ENCODE measurements around the gene ERC1. TPM values are rescaled to one million over a fixed set of nuclear protein-coding genes. Genes with fewer than 3 reads are reported as not detected.

ERC1 gene
- total RNA-seq, 1 donor from 2014 or later: 82.2 TPM

DNA sequence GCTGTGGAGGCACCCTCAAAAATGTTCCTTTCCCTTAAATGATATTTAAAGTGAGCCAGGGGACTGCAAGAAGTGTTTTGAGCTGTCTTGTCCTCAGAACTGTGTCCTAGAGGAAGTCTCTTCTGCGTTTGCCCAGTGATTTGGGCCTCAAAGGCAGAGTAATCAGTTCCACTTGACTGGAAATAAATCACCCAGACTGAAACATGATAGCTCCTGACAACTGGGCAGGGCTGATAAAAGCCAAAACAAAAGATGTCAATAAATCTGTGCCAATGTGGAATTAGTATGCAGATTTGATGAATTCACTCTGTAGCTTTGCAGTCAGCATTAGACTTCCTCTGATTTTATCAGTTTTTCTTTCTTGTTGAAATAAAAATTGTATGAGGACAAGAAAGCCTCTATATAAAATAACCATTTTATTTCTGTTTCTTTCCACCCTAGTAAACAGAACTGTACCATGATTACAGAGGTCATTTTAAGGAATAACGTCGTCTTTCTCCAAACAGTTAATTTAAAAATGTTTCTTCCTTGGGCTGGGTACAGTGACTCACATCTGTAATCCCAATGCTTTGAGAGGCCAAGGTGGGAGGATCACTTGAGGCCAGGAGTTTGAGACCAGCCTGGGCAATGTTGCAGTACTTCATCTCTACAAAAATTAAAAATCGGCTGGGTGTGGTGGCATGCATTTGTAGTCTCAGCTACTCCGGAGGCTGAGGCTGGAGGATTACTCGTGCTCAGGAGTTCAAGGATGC is 180.8 kb downstream of the ERC1 start:
- peak overlapping the region; percentile 22 for H3K27ac Mint-ChIP-seq (ENCODE audit: unreplicated experiment)
- DNase-seq: no peak
- TF ChIP-seq, protein P1, sequence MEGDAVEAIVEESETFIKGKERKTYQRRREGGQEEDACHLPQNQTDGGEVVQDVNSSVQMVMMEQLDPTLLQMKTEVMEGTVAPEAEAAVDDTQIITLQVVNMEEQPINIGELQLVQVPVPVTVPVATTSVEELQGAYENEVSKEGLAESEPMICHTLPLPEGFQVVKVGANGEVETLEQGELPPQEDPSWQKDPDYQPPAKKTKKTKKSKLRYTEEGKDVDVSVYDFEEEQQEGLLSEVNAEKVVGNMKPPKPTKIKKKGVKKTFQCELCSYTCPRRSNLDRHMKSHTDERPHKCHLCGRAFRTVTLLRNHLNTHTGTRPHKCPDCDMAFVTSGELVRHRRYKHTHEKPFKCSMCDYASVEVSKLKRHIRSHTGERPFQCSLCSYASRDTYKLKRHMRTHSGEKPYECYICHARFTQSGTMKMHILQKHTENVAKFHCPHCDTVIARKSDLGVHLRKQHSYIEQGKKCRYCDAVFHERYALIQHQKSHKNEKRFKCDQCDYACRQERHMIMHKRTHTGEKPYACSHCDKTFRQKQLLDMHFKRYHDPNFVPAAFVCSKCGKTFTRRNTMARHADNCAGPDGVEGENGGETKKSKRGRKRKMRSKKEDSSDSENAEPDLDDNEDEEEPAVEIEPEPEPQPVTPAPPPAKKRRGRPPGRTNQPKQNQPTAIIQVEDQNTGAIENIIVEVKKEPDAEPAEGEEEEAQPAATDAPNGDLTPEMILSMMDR (IDR thresholded peaks at IDR 0.05; ENCODE audit: partially characterized antibody, unreplicated experiment): no peak

DNA sequence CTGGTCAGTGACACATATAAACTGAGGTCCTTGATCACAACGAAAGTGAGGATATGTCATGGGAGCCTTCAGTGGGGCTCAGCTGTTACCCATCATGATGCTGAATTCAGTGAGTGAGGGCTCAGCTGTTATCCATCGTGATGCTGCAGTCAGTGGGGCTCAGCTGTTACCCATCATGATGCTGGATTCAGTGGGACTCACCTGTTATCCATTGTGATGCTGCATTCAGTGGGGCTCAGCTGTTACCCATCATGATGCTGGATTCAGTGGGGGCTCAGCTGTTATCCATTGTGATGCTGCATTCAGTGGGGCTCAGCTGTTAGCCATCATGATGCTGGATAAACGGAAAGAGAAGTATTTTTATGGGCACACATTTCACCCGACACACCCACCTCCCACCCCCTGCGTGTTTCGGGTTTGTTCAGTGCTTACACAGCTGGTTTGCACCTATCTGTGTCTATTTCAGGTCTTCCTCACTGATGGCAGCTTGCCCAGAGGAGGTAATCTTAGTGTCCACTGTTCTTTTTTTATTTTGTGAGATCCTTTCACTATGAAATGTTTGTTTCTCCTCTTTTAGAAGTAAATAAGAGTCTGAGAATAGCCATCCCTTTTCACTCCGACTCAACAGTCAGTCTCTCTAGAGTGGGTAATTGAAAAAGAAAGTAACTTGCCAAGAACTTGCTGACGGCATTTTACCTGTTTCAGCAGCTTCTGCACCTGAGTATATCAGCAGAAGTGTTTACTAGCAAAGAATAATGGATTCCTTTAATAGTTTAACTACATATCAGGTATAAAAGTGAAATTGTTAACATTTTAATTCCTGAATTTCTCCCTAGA is 183.0 kb downstream of the ERC1 start:
- peak; percentile 25 for DNase-seq
- H3K9me3 Mint-ChIP-seq (ENCODE audit: unreplicated experiment): peaks cover 4% of the 10 kb centered on the region
- H3K36me3 Mint-ChIP-seq (ENCODE audit: unreplicated experiment): peaks cover 5% of the 10 kb centered on the region
- peaks cover 30% of the 10 kb centered on the region for H3K4me1 Mint-ChIP-seq (ENCODE audit: low read depth, unreplicated experiment)
- H3K27me3 Mint-ChIP-seq (ENCODE audit: unreplicated experiment): peaks cover 5% of the 10 kb centered on the region
- TF ChIP-seq, protein P1 (IDR thresholded peaks at IDR 0.05; ENCODE audit: partially characterized antibody, unreplicated experiment): no peak
- no peak overlapping the region for H3K4me3 Mint-ChIP-seq (ENCODE audit: unreplicated experiment)
- peak overlapping the region; percentile 15 for H3K27ac Mint-ChIP-seq (ENCODE audit: unreplicated experiment)

More for the DNA sequence above, 180.8 kb downstream of the ERC1 start:
- Mint-ChIP-seq H3K4me3 (ENCODE audit: unreplicated experiment) (no peak overlapping the region), H3K4me1 (ENCODE audit: low read depth, unreplicated experiment) (peaks cover 30% of the 10 kb centered on the region), H3K36me3 (ENCODE audit: unreplicated experiment) (no peaks in the 10 kb centered on the region), H3K27me3 (ENCODE audit: unreplicated experiment) (peaks cover 5% of the 10 kb centered on the region), H3K9me3 (ENCODE audit: unreplicated experiment) (peaks cover 2% of the 10 kb centered on the region)

DNA sequence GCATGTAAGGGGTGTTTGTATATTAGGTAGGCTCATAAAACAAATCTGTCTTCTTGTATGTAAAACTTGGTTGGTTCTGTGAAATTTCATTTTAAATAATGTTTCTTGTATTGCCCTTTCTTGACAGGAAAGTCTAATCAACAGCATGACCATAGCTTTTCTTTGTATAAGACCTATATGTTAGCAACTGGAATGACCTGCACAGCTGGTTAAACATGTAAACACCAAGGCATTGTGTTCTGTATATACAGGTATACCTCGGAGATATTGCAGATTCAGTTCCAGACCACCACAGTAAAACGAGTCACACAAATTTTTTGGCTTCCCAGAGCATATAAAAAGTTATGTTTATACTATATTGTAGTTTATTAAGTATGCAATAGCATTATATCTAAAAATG is 183.6 kb downstream of the ERC1 start:
- Mint-ChIP-seq H3K27ac (ENCODE audit: unreplicated experiment) (peak overlapping the region; percentile 17), H3K4me3 (ENCODE audit: unreplicated experiment) (no peak overlapping the region), H3K4me1 (ENCODE audit: low read depth, unreplicated experiment) (peaks cover 25% of the 10 kb centered on the region)

DNA sequence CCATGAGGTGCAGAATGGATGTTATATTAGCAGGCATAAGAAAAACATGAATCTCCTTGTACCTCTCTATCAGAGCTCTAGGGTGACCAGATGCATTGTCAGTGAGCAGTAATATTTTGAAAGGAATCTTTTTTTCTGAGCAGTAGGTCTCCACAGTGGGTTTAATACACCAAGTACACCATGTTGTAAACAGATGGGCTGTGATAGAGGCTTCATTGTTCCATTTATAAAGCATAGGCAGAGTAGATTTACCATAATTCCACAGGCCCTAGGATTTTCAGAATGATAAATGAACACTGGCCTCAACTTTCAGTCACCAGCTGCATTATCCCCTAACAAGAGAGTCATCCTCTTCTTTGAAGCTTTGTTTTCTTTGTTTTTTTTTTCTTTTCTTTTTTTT is 185.2 kb downstream of the ERC1 start:
- Mint-ChIP-seq H3K4me1 (ENCODE audit: low read depth, unreplicated experiment) (peaks cover 22% of the 10 kb centered on the region), H3K4me3 (ENCODE audit: unreplicated experiment) (no peak overlapping the region), H3K27me3 (ENCODE audit: unreplicated experiment) (peaks cover 5% of the 10 kb centered on the region), H3K9me3 (ENCODE audit: unreplicated experiment) (peaks cover 5% of the 10 kb centered on the region), H3K27ac (ENCODE audit: unreplicated experiment) (no peak overlapping the region), H3K36me3 (ENCODE audit: unreplicated experiment) (peaks cover 5% of the 10 kb centered on the region)
- DNase-seq: no peak
- TF ChIP-seq, protein P1 (IDR thresholded peaks at IDR 0.05; ENCODE audit: partially characterized antibody, unreplicated experiment): no peak

More for the DNA sequence above, 183.6 kb downstream of the ERC1 start:
- Mint-ChIP-seq H3K36me3 (ENCODE audit: unreplicated experiment) (peaks cover 5% of the 10 kb centered on the region), H3K27me3 (ENCODE audit: unreplicated experiment) (peaks cover 5% of the 10 kb centered on the region), H3K9me3 (ENCODE audit: unreplicated experiment) (peaks cover 5% of the 10 kb centered on the region)
- TF ChIP-seq, protein P1 (IDR thresholded peaks at IDR 0.05; ENCODE audit: partially characterized antibody, unreplicated experiment): no peak
- no peak for DNase-seq

All from glutamatergic neuron (in vitro differentiated cells).